ENCODE results near the gene EBF3. TPM values are rescaled to one million over a fixed set of nuclear protein-coding genes. Genes with fewer than 3 reads are reported as not detected.
A peak's percentile ranks its signal among the peaks of the same experiment; 100 is the strongest.

The EBF3 gene
- total and polyA plus RNA-seq, 2 experiments from 2014 or later: 0.27 to 0.49 TPM

DNA sequence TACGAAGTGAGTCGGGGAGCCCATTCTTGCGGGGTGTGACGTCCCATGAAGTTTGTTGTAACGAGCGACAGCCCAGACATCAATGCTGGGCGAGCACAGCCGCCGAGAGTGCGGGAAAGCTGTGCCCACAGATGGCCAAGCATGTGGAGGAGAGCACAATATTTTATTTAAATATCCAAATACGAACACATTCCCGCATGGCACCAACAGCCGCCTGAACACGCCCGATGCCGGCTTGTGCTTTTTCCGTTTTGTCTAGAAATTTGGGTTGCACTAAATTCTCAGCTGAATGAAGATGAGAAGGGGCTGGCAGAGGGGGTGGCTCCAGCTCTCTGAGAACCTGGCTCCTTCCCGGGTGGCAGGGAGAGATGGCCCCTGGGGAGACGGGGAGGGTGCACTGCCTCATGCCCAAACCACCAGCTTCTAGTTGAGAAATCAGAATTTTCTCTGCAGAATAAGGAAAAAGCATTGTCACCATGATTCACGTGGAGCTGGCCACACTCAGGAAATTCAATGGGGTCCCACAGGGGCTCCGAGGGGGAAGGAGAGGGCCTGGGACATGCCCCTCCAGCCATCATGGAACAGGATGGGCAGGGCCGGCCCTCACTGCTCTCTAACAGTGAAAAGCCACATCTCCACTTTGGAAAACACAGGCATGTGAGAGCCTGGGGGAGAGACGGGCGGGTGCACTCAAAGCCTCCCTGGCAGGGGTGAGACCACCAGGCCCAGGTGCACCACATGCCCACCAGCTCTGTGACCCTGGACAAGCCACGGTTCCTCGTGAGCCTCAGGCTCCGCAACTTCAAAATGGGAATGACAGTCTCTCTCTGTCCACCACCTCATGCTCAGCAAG lies 48.3 kb downstream of the EBF3 start:
- H3K4me1 ChIP-seq (ENCODE audit: insufficient read depth): peaks cover 5% of the 10 kb centered on the region; the same call in 1 of the 2 replicates
- H3K36me3 ChIP-seq (ENCODE audit: insufficient read depth): no peaks in the 10 kb centered on the region
- H3K27me3 Mint-ChIP-seq (ENCODE audit: insufficient read depth, low read depth, poor library complexity): peaks cover 12% of the 10 kb centered on the region
- no peaks in the 10 kb centered on the region for H3K27me3 ChIP-seq (ENCODE audit: insufficient read depth)
- peaks cover 15% of the 10 kb centered on the region; the same call in 2 of the 3 replicates for H3K4me1 Mint-ChIP-seq
- DNase-seq (ENCODE audit: low spot score) (no peak), ATAC-seq (no peak)
- no peaks in the 10 kb centered on the region; the same call in 2 of the 3 replicates for H3K9me3 Mint-ChIP-seq
- H3K4me3 ChIP-seq: no peak overlapping the region
- H3K27ac ChIP-seq (ENCODE audit: low read depth): no peak overlapping the region
- H3F3A ChIP-seq (replicated peaks; ENCODE audit: low read depth): no peaks in the 10 kb centered on the region
- no peaks in the 10 kb centered on the region for H3K36me3 Mint-ChIP-seq (ENCODE audit: low read depth)
- H3K79me2 ChIP-seq (replicated peaks; ENCODE audit: insufficient read depth): no peaks in the 10 kb centered on the region
- TF ChIP-seq ZNF331 (CRISPR knock-in tag; IDR thresholded peaks at IDR 0.05; ENCODE audit: low read depth) (no peak), POLR2AphosphoS5 (IDR thresholded peaks at IDR 0.05; ENCODE audit: low read depth) (no peak), CREB1 (CRISPR knock-in tag; IDR thresholded peaks at IDR 0.05; ENCODE audit: low read depth) (no peak), EZH2phosphoT487 (IDR thresholded peaks at IDR 0.05; ENCODE audit: unreplicated experiment) (no peak), ZNF462 (CRISPR knock-in tag; IDR thresholded peaks at IDR 0.05) (no peak), JUNB (IDR thresholded peaks at IDR 0.05; ENCODE audit: unreplicated experiment) (no peak), ZNF114 (CRISPR knock-in tag; IDR thresholded peaks at IDR 0.05) (no peak), STAT1 (IDR thresholded peaks at IDR 0.05; ENCODE audit: unreplicated experiment) (no peak), NANOG (IDR thresholded peaks at IDR 0.05; ENCODE audit: borderline replicate concordance) (no peak), EZH2 (IDR thresholded peaks at IDR 0.05; ENCODE audit: low read depth, unreplicated experiment) (no peak)
- TF ChIP-seq, protein P1, sequence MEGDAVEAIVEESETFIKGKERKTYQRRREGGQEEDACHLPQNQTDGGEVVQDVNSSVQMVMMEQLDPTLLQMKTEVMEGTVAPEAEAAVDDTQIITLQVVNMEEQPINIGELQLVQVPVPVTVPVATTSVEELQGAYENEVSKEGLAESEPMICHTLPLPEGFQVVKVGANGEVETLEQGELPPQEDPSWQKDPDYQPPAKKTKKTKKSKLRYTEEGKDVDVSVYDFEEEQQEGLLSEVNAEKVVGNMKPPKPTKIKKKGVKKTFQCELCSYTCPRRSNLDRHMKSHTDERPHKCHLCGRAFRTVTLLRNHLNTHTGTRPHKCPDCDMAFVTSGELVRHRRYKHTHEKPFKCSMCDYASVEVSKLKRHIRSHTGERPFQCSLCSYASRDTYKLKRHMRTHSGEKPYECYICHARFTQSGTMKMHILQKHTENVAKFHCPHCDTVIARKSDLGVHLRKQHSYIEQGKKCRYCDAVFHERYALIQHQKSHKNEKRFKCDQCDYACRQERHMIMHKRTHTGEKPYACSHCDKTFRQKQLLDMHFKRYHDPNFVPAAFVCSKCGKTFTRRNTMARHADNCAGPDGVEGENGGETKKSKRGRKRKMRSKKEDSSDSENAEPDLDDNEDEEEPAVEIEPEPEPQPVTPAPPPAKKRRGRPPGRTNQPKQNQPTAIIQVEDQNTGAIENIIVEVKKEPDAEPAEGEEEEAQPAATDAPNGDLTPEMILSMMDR (conservative IDR thresholded peaks at IDR 0.05; ENCODE audit: low read depth in 2 of 2): no peak
- TF ChIP-seq, protein P2, sequence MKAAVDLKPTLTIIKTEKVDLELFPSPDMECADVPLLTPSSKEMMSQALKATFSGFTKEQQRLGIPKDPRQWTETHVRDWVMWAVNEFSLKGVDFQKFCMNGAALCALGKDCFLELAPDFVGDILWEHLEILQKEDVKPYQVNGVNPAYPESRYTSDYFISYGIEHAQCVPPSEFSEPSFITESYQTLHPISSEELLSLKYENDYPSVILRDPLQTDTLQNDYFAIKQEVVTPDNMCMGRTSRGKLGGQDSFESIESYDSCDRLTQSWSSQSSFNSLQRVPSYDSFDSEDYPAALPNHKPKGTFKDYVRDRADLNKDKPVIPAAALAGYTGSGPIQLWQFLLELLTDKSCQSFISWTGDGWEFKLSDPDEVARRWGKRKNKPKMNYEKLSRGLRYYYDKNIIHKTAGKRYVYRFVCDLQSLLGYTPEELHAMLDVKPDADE (IDR thresholded peaks at IDR 0.05): no peak
- TF ChIP-seq, protein P3, sequence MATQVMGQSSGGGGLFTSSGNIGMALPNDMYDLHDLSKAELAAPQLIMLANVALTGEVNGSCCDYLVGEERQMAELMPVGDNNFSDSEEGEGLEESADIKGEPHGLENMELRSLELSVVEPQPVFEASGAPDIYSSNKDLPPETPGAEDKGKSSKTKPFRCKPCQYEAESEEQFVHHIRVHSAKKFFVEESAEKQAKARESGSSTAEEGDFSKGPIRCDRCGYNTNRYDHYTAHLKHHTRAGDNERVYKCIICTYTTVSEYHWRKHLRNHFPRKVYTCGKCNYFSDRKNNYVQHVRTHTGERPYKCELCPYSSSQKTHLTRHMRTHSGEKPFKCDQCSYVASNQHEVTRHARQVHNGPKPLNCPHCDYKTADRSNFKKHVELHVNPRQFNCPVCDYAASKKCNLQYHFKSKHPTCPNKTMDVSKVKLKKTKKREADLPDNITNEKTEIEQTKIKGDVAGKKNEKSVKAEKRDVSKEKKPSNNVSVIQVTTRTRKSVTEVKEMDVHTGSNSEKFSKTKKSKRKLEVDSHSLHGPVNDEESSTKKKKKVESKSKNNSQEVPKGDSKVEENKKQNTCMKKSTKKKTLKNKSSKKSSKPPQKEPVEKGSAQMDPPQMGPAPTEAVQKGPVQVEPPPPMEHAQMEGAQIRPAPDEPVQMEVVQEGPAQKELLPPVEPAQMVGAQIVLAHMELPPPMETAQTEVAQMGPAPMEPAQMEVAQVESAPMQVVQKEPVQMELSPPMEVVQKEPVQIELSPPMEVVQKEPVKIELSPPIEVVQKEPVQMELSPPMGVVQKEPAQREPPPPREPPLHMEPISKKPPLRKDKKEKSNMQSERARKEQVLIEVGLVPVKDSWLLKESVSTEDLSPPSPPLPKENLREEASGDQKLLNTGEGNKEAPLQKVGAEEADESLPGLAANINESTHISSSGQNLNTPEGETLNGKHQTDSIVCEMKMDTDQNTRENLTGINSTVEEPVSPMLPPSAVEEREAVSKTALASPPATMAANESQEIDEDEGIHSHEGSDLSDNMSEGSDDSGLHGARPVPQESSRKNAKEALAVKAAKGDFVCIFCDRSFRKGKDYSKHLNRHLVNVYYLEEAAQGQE (IDR thresholded peaks at IDR 0.05; ENCODE audit: unreplicated experiment): no peak
- H3K27ac Mint-ChIP-seq: peak overlapping the region; percentile 43; the same call in 1 of the 2 replicates
- H4K20me1 ChIP-seq (replicated peaks; ENCODE audit: insufficient read depth): no peaks in the 10 kb centered on the region
- no peak overlapping the region for H3K4me3 Mint-ChIP-seq
- no peaks in the 10 kb centered on the region for H3K9me2 ChIP-seq (ENCODE audit: insufficient read depth)
- H3K4me2 ChIP-seq: no peak overlapping the region
- no peak overlapping the region for H2AFZ ChIP-seq
